ENCODE measurements around the gene TMEM175. TPM values are rescaled to one million over a fixed set of nuclear protein-coding genes. Genes with fewer than 3 reads are reported as not detected.

The TMEM175 gene
- total RNA-seq, 1 donor from 2014 or later = 12.7 TPM

GRCh38 chr4:950136-951020, 18.1 kb downstream of the TMEM175 start:
- H3K4me1 Mint-ChIP-seq = no peaks in the 10 kb centered on the region
- H3K36me3 Mint-ChIP-seq (ENCODE audit: low read depth) = no peaks in the 10 kb centered on the region
- H3K9me3 Mint-ChIP-seq = no peaks in the 10 kb centered on the region
- no peak overlapping the region for H3K27ac Mint-ChIP-seq
- DNase-seq = no peak
- H3K27me3 Mint-ChIP-seq = no peaks in the 10 kb centered on the region
- no peak overlapping the region for H3K4me3 Mint-ChIP-seq
- intact Hi-C loops (cut with micrococcal nuclease) = no loop called here

- H3K4me1 Mint-ChIP-seq = no peaks in the 10 kb centered on the region
- no peak overlapping the region for H3K27ac Mint-ChIP-seq
- no peak for DNase-seq
- no peaks in the 10 kb centered on the region for H3K27me3 Mint-ChIP-seq
- intact Hi-C loops (cut with micrococcal nuclease) = no loop called here
- H3K4me3 Mint-ChIP-seq = no peak overlapping the region
- no peaks in the 10 kb centered on the region for H3K9me3 Mint-ChIP-seq
- no peaks in the 10 kb centered on the region for H3K36me3 Mint-ChIP-seq (ENCODE audit: low read depth)
Observed at GRCh38 chr4:951186-951585, 18.9 kb downstream of the TMEM175 start.

DNA sequence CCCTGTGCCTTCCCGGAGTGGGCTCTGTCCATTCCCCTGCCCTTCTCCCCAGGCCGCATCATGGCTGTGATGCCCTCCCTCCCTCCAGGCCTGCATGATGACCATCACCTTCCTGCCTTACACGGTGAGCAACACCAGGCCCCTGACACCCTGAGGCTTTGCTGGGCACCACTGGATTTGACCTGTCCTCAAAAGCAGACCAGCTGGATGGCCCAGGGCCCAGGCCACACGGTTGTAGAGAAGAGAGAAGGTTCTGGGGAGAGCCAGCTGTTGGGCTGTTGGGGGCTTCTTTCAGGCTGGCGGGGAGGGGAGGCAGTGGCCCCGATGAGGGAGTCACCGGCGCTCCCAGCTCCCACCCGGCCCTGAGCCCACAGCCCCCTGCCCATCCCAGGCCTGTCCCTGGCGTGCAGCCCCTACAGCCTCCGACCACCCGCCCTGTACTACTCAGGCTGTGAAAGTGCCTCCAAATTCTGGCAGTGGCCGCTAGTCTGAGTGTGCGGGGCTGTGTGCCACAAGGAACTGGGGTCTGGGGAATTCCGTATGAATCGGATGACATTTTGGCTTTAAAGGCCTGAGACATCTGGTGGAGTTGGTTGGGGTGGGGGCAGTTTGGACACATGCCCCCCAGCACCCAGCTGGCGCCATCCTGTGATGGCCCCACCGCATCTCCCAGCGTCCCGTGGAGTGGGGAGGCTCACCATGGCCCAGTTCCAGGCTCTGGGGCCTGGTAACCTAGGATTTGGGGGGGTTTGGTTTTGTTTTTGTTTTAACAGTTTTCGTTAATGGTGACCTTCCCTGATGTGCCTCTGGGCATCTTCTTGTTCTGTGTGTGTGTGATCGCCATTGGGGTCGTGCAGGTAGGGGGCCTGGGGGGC, 19.6 kb downstream of the TMEM175 start:
- no peaks in the 10 kb centered on the region for H3K9me3 Mint-ChIP-seq
- intact Hi-C loops (cut with micrococcal nuclease) = no loop called here
- H3K4me1 Mint-ChIP-seq = no peaks in the 10 kb centered on the region
- H3K27me3 Mint-ChIP-seq = no peaks in the 10 kb centered on the region
- H3K4me3 Mint-ChIP-seq = no peak overlapping the region
- DNase-seq = no peak
- H3K36me3 Mint-ChIP-seq (ENCODE audit: low read depth) = no peaks in the 10 kb centered on the region
- no peak overlapping the region for H3K27ac Mint-ChIP-seq

DNA sequence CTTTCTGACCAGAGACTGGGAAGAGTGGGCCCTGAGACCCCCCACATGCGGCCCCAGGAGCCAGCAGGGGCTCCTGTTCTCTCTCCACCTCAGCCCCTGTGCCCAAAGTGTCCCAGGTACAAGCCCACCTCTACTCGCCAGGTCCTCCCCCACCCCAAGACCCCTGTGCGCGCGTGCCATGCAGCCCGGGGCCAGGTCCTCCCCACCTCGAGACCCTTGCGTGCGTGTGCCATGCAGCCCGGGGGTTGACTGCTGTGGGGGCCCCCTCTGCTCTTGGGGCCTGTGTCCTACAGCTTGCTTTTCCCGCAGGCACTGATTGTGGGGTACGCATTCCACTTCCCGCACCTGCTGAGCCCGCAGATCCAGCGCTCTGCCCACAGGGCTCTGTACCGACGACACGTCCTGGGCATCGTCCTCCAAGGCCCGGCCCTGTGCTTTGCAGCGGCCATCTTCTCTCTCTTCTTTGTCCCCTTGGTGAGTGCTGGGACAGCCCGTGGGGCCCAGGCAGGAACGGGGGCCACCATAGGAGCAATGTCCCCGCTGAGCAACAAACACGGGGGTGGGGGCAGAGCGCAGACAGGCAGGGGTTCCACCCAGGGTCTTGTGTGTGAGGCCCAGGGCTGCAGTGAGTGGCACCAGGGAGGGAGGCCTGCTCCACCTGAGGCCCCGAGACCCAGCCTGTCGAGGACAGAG, 20.8 kb downstream of the TMEM175 start:
- no peak overlapping the region for H3K27ac Mint-ChIP-seq
- H3K36me3 Mint-ChIP-seq (ENCODE audit: low read depth) = no peaks in the 10 kb centered on the region
- H3K9me3 Mint-ChIP-seq = no peaks in the 10 kb centered on the region
- intact Hi-C loops (cut with micrococcal nuclease) = no loop called here
- no peak for DNase-seq
- H3K4me1 Mint-ChIP-seq = no peaks in the 10 kb centered on the region
- no peak overlapping the region for H3K4me3 Mint-ChIP-seq
- H3K27me3 Mint-ChIP-seq = no peaks in the 10 kb centered on the region

DNA sequence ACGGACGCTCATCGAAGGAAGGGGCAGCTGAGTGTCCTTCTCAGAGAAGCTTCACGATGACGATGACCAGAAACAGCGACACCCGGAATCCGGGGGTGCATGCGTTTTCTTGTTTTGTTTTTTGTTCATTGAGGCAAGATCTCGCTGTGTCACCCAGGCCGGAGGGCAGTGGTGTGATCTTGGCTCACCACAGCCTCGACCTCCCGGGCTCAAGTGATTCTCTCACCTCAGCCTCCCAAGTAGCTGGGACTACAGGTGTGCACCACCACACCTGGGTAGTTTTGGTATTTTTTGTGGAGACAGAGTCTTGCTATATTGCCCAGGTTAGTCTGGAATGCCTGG, 21.3 kb downstream of the TMEM175 start:
- no peaks in the 10 kb centered on the region for H3K9me3 Mint-ChIP-seq
- no peaks in the 10 kb centered on the region for H3K27me3 Mint-ChIP-seq
- DNase-seq = no peak
- no peaks in the 10 kb centered on the region for H3K4me1 Mint-ChIP-seq
- H3K27ac Mint-ChIP-seq = no peak overlapping the region
- no peak overlapping the region for H3K4me3 Mint-ChIP-seq
- intact Hi-C loops (cut with micrococcal nuclease) = no loop called here
- H3K36me3 Mint-ChIP-seq (ENCODE audit: low read depth) = peaks cover under 1% of the 10 kb centered on the region

- intact Hi-C loops (cut with micrococcal nuclease) = no loop called here
- H3K4me1 Mint-ChIP-seq = no peaks in the 10 kb centered on the region
- no peak for DNase-seq
- no peak overlapping the region for H3K4me3 Mint-ChIP-seq
- H3K27ac Mint-ChIP-seq = no peak overlapping the region
- no peaks in the 10 kb centered on the region for H3K27me3 Mint-ChIP-seq
- no peaks in the 10 kb centered on the region for H3K9me3 Mint-ChIP-seq
- H3K36me3 Mint-ChIP-seq (ENCODE audit: low read depth) = peaks cover 2% of the 10 kb centered on the region
Observed at GRCh38 chr4:954211-955020, 22.2 kb downstream of the TMEM175 start.

DNA sequence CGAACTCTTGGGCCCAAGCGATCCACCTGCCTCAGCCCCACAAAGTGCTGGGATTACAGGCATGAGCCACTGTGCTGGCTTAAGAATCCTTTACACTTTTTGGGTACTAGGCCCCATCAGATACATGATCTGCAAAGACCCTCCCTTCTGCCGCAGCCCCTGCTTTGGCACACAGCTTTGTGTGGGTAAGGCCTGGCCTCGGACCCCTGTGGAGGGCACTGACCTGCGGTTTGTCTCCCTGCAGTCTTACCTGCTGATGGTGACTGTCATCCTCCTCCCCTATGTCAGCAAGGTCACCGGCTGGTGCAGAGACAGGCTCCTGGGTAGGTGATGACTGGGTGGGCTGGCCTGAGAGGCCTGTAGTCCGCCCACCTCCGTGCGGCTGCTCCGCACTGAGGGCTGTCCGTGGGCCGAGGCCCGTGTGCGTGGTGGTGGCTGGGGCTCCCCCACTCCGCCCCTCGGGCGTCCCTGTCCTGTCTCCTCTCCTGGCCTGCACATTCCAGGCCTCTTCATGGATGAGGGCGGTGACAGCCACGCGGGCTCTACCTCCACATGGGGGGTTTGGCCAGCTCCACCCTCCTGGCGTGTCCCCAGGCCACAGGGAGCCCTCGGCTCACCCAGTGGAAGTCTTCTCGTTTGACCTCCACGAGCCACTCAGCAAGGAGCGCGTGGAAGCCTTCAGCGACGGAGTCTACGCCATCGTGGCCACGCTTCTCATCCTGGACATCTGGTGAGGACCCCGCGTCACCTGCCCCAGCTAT, 23.1 kb downstream of the TMEM175 start:
- Mint-ChIP-seq H3K4me3 (no peak overlapping the region), H3K4me1 (no peaks in the 10 kb centered on the region), H3K27ac (no peak overlapping the region), H3K27me3 (no peaks in the 10 kb centered on the region), H3K36me3 (ENCODE audit: low read depth) (peaks cover 4% of the 10 kb centered on the region), H3K9me3 (no peaks in the 10 kb centered on the region)
- DNase-seq = no peak
- intact Hi-C loops (cut with micrococcal nuclease) = no loop called here

DNA sequence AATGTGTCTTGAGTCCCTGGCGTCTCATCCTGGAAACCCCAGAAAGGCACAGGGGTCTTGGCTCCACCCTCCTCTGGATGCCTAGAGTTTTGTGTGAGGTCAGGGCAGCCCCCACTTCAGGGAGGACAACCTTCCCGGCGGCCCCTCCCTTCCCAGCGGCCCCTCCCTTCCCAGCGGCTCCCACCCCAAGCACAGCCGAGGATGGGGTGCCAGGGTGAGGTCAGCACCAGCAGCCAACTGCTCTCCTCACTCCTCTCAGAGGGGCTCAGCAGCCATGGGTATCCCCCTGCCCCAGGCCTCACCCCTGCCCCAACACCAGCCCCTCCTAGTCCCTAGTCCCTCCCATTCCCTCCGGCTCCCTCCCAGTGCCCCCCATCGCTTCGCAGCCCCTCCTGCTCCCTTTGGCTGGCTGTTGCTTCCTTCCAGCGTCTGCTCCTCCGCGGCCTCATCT, 23.7 kb downstream of the TMEM175 start:
- no peaks in the 10 kb centered on the region for H3K9me3 Mint-ChIP-seq
- no peak overlapping the region for H3K4me3 Mint-ChIP-seq
- no peaks in the 10 kb centered on the region for H3K27me3 Mint-ChIP-seq
- H3K4me1 Mint-ChIP-seq = no peaks in the 10 kb centered on the region
- intact Hi-C loops (cut with micrococcal nuclease) = no loop called here
- DNase-seq = no peak
- peaks cover 4% of the 10 kb centered on the region for H3K36me3 Mint-ChIP-seq (ENCODE audit: low read depth)
- H3K27ac Mint-ChIP-seq = no peak overlapping the region

- Mint-ChIP-seq H3K27me3 (no peaks in the 10 kb centered on the region), H3K4me3 (no peak overlapping the region), H3K4me1 (no peaks in the 10 kb centered on the region), H3K9me3 (no peaks in the 10 kb centered on the region), H3K27ac (peak overlapping the region; percentile 20), H3K36me3 (ENCODE audit: low read depth) (peaks cover 4% of the 10 kb centered on the region)
- no peak for DNase-seq
- intact Hi-C loops (cut with micrococcal nuclease) = no loop called here
Observed at GRCh38 chr4:956531-957230, 24.4 kb downstream of the TMEM175 start.

GRCh38 chr4:957231-957580, 24.9 kb downstream of the TMEM175 start:
- Mint-ChIP-seq H3K9me3 (no peaks in the 10 kb centered on the region), H3K4me3 (no peak overlapping the region), H3K4me1 (no peaks in the 10 kb centered on the region), H3K27ac (no peak overlapping the region), H3K36me3 (ENCODE audit: low read depth) (peaks cover 7% of the 10 kb centered on the region), H3K27me3 (no peaks in the 10 kb centered on the region)
- intact Hi-C loops (cut with micrococcal nuclease) = no loop called here
- no peak for DNase-seq

- H3K36me3 Mint-ChIP-seq (ENCODE audit: low read depth) = peaks cover 7% of the 10 kb centered on the region
- no peaks in the 10 kb centered on the region for H3K27me3 Mint-ChIP-seq
- H3K27ac Mint-ChIP-seq = no peak overlapping the region
- no peaks in the 10 kb centered on the region for H3K9me3 Mint-ChIP-seq
- no peak overlapping the region for H3K4me3 Mint-ChIP-seq
- DNase-seq = no peak
- H3K4me1 Mint-ChIP-seq = no peaks in the 10 kb centered on the region
- intact Hi-C loops (cut with micrococcal nuclease) = no loop called here
Observed at GRCh38 chr4:957581-958313, 25.5 kb downstream of the TMEM175 start.

DNA sequence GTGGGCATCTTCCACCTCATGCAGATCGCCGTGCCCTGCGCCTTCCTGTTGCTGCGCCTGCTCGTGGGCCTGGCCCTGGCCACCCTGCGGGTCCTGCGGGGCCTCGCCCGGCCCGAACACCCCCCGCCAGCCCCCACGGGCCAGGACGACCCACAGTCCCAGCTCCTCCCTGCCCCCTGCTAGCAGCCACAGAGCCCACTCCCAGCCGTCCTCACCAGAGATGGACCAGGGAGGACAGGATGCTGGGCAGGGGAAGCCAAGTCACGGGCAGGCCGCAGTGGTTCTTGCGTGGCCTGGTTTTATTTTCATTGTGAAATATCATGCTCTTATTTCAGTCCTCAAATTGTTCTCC, 26.0 kb downstream of the TMEM175 start:
- intact Hi-C loops (cut with micrococcal nuclease) = no loop called here
- Mint-ChIP-seq H3K27me3 (no peaks in the 10 kb centered on the region), H3K27ac (no peak overlapping the region), H3K4me1 (no peaks in the 10 kb centered on the region), H3K9me3 (no peaks in the 10 kb centered on the region), H3K36me3 (ENCODE audit: low read depth) (peaks cover 7% of the 10 kb centered on the region), H3K4me3 (no peak overlapping the region)
- no peak for DNase-seq
